Stimulated activated CD4-positive, alpha-beta T cell treated with anti-CD3 and anti-CD28 coated beads, TNF-alpha, amount 100 ng/mL, for 48 hours (primary cell): Measurements from ENCODE around the gene WDR47.

Experiments
- DNase-seq, 3 donors: peaks; one replicate each; pipeline ENCODE4 v3.0.0-alpha.2; 2020; ENCODE audit warnings: low read depth in 3 of 3

Gene WDR47

DNA sequence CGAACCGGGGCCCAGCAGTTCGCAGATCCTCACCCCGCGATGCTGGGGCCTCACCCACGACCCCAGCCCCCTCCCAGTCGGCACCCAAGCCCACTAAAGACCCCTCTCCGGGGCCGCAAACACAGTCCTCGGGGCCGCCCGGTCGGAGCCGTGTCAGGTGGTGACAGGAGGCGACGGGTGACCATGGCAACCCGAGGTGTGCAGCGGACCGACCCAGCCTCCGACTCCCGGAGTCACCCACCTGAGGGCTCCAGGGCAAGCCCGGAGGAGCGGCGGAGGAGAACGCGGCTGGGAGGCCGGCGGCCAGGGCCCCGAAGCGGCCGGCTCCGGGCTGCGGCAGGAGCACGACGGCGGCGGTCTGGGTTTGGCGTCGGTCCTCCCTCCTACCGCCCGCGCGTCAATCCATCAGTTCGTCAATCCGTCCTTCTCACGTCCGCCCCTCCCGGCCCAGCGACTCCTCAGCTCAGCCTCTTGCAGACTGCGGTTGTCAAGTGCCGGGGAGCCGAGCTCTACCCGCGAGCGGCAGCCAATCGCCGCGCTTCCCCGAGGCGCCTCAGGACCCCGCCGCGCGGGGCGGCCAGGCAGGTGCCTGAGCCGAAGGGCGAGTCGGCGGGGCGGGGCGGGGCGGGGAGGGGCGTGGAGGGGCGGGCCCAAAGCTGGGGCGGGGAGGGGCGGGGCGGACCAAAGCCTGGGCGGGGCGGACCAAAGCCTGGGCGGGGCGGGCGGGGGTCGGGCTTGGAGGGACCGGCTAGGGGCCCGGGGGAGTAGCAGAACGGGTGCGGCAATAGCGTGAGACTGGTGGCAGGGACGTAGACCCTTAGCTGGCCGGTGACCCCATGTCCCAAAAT lies at the start of gene WDR47:
WDR47 (minus strand) TSS at position 482 of the 848 bp plus-strand sequence. CDS start 18,590 bp downstream, outside the sequence.
- peak; percentile 90 to 95 (median 92) for DNase-seq

DNA sequence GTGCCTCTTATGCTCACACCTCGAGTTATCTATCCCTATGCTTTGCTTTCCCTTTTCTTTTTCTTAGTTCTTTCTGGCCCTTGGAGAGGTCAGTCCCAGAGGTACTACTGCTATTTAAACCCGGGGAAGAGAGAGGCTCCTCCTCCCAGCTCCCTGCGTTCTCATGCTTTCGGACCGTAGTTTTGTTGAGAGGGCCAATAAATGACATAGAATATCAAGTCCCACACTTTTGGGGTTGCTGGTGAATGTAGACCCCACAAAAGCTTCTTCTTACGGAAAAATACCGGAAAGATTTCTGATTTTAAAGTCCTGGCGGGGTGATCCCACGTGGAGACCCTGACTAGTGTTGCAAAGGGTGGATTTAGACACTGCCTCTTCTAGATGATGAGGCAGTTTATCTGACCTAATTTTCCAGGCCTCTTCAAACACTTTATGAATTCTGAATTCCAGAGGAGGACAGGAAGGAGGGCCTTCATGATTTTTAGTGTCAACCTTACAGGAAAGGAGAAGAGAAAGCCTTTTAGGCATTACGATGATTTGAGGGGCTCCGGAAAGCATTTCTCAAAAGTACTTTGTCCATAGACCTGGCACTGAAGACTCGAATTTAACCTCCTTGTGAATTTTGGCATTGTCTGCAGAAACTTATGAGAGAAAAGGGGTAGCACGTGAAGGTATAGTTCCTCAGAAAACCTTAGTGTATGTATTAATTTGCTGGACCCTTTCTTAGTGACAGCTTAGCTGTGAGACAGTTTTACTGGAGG lies 49.4 kb upstream of the WDR47 start:
- no peak for DNase-seq

DNA sequence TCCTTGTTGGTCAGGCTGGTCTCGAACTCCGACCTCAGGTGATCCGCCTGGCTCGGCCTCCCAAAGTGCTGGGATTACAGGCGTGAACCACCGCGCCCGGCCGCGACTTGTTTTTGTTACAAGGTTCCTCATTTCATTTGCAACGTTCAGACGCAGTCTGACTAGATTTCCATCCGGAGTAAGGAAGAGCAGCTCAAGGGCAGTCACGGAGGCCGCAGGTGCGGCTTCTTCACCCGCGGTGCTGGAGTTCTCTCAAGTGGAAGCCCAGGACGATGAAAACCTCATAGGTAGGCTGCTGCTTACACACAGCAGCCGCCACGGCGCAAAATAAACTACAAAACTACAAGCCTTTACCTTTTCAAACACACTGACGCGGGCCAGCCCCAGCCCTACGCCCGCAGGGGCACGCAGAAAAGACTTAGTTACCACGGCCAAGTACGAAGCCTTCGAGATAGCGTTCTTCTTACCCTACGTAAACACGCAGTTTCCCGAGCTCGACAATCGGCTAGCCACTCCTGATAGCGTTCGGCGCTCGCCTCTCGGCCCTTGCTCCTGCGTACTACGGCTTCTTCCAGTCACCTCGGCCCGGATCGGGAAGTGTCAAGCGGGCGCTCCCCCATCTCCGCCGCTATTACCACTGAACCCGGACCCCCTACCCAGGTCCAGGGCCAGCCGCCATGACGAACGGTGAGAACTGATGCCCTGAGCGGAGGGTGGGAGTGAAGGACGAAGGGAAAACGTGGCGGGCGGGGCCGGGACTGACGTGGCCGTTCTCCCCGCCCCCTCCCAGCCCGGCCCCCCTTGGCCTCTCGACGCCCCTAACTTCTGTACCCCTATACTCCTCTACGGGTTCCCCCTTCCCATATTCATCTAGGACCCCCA lies 48.5 kb upstream of the WDR47 start, which contains the start of gene TMEM167B:
TMEM167B (plus strand) TSS at position 569 of the 882 bp plus-strand sequence; CDS start at position 678, 109 bp downstream.
- peak; percentile 73 to 87 (median 82) for DNase-seq

DNA sequence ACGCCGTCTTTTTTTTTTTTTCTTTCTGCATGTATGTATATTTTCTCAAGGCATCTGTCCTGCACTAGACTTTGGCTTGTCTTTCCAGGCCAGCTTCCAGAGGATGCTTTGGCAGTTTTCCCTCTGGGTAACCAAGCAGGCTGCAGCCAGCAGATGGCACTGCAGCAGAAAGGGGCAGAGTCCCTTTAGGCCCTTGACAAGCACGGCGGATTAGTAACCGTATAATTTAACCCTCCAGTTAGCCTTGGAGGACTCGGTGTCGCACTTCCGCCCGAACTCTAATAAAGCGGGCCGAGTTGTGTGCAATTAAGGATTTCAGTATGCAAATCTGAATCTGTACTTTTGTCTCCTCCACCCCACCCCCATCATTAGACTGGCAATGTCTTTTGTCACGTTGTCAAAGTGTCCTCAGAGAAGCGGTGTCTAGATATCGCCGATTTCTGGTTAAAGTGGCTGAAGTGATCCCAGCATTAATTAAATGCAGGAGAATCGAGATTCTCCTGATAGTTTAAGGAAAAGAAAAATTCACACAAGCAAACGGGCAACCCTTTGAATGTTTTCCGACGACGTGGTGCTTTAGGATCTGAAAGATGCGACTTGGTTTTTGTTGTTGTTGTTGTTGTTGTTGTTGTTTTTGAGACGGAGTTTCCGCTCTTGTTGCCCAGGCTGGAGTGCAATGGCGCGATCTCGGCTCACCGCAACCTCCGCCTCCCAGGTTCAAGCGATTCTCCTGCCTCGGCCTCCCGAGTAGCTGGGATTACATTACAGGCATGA lies 47.5 kb upstream of the WDR47 start:
- peak in 1 of 3 donors; percentile 56 for DNase-seq

DNA sequence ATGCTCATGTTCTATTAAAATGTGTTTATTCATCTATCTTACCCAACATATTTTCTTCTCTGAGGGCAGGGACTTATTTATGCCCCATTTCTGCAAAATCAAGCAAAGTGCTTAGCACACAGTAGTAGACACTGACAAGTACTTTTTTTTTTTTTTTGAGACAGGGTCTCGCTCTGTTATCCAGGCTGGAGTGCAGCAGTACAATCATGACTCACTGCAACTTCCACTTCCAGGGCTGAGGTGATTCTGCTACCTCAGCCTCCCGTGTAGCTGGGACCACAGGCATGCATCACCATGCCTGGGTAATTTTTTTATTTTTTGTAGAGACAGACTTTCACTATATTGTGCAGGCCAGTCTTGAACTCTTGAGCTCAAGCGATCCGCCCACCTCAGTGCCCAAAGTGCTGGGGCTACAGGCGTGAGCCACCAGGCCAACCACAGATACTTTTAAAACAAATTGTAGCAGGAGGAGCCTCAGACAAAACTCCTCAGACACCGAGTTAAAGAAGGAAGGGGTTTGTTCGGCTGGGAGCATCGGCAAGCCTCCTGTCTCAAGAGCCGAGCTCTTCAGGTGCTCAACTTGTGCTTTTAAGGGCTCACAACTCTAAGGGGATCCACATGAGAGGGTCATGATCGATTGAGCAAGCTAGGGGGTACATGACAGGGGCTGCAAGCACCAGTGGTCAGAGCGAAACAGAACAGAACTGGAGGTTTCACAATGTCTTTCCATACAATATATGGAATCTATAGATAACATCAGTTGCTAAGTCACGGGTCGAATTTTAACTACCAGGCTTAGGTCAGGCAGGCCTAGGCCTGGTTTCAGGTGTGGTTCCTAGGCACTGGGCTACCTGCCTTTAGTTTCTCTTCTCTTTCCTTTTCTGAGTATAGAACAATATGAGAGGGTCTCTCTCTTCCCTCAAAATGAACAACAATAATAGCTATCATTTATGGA lies 42.9 kb upstream of the WDR47 start:
- no peak for DNase-seq

DNA sequence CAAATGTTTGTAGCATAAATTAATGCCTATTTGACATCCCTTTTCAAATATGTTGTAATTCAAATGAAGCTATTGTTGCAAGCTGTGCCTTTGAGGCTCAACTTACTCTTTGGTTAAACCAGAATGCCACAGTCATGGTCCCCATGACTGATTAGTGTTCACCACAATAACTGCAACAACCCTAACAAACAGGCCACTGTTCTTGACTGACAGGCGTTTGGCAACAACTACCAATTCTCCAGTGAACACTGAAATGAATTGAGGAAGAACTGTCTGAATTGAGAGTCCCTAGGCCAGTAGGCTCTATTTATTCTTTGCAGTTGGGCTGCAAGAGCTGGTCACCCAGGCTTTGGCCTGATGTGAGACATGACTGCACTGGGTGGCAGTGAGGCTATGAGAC lies 42.0 kb upstream of the WDR47 start:
- DNase-seq, result no peak

DNA sequence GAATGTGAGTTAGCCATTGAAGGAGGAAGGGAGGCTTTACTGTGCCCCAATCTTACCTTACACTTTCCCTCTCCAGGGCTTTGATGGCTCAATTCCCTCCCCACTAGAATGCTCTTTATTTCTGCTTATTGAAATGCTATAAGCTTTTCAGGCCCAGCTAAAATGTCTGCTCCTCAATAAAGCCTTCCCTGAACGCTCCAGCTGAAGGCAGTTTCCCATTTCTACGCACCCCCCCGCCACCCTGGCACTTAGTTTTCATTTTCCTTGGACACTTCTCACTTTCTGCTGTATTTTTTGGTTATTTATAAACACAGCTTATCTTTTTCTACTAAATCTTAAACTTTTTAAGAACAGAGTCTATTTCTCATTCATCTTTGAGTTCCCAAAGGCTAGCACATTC lies 41.6 kb upstream of the WDR47 start:
- DNase-seq, result no peak

DNA sequence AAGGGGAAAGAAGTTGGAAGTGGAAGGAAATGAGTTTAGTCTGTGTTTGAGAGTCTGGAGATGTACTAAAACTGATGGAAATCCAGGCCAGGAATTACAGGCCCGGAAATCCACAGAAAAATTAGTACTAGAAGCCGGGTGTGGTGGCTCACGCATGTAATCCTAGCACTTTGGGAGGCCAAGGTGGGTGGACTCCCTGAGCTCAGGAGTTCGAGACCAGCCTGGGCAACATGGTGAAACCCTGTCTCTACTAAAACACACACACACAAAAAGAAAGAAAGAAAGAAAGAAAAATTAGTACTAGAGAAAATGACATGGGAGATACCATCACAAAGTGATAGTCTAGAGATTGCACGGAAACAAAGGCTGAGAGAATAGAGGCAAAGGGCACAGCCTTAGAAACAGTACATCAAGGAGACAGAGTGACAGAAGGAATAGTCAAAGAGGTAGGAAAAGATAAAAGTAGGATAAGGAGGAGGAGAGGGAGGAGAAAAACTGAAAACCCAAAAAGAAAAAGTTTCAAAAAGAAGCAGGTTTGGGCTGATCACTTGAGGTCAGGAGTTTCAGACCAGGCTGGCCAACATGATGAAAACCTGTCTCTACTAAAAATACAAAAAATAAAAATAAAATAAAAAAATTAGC lies 38.7 kb upstream of the WDR47 start:
- DNase-seq, result no peak

DNA sequence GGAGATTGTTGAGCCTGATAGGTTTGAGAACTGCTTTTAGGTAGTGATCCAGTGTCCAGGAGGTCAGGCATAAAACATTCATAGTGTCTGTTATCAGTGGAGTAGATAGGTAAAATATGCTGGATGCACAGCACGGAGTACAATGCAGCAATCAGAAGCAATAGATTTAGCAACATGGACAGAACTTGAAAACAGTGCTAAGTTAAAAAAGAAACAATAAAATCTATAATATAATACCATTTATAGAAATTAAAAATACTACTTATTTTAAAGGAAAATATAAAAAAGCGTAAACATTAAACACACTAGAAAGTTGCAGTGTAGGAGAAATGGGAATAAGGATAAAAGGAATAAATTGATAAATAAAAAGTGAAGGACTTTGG lies 37.3 kb upstream of the WDR47 start:
- no peak for DNase-seq

DNA sequence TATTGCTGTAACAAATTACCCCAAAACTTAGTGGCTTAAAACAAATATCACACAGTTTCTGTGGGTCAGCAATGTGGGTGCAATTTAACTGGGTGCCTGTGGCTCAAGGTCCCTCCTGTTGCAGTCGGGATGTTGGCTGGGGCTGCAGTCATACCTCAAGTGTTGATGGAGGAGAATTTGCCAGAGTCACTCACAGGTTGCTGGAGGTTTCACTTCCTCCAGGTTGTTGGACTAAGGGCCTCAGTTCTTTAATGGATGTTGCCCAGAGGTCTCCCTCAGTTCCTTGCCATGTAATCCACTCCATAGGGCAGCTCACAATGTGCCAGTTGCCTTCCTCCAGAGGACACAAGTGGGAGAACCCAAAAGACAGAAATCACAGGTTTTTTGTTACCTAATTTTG lies 36.4 kb upstream of the WDR47 start:
- no peak for DNase-seq

DNA sequence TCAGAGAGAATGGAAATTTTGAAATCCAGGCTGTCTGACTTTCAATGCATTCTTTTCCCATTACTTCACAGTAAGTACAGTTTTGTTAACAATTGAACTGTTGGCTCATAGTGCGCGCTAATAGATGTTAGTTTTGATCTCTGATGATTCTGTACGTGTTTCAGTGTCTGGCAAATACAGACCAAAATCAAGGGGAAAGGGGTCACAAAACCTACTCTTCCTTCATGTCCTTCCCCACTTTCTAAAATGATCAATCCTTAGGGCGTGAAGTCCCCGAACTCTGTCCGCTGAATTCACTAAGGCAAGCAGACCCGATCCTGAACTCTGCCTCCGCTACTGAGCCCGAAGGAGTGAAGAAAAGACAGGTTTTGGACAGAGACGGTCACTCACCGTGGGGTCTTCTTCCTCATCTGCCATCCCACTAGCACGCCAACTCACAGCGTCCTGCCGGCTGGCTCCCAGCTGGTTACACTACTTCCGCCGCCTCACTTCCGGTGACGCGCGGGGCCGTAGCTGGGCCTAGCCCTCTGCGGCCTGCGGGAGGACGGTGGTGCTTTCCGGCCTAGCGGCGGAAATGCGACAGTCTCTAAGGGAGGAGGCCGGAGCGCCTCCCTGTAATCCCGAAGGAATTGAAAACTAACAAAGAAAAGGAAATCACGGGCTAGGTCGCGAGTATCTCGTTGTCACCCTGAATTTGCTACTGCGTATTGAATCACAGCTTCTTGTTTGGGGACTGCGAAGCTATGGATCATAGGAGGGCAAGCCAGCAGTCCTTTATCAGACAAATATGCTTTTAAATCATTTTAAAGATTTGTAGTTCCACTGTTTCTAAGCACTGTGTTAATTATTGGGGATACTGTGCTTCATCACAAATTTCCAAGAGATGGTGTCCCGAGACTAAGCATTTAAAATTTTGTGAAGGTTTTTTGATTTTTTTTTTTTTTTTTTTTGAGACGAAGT lies 33.9 kb upstream of the WDR47 start, which contains the start of gene TAF13:
TAF13 (minus strand) TSS at position 473 of the 960 bp plus-strand sequence; CDS start at position 417, 56 bp downstream.
- DNase-seq, result peak; percentile 79 to 84 (median 81)

DNA sequence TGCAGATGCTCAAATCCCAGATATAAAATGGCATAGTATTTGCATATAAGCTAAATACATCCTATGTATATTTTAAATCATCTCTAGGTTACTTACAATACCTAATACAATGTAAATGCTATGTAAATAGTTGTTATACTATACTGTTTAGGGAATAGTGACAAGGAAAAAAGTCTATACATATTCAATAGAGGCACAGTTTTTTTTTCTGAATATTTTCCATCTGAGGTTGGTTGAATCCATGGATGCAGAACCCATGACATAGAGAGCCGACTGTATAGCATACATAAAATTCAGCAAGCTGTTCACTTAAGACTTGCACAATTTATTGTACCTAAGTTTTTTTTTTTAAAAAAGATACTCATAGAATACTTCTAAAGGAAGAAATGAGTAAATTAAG lies 27.4 kb upstream of the WDR47 start:
- DNase-seq, result no peak

DNA sequence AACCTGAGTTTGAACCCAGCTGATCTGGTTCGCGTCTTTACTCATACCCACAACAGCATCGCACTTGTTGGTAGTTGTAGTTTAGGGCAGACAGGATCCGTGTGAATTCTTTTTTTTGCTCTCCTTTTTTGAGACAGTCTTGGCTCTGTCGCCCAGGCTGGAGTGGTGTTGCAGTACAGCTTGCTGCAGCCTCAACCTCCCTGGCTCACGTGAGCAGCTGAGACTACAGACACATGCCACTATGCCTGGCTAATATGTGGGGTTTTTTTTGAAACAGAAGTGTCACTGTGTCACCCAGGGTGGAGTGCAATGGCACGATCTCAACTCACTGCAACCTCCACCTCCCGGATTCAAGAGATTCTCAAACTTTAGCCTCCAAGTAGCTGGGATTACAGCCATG lies 26.0 kb upstream of the WDR47 start:
- DNase-seq, result no peak

DNA sequence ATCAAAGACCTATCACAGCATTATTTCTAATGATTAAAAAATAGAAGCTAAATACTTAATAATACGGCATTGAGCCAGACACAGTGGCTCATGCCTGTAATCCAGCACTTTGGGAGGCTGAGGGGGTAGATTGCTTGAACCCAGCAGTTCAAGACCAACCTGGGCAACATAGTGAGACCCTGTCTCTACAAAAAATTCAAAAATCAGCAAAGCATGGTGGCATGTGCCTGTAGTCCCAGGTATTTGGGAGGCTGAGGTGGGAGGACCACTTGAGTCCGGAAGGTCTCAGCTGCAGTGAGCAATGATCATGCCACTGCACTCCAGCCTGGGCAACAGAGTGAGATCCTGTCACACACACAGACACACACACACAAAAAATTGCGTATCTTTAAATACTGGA lies 23.2 kb upstream of the WDR47 start:
- no peak for DNase-seq

DNA sequence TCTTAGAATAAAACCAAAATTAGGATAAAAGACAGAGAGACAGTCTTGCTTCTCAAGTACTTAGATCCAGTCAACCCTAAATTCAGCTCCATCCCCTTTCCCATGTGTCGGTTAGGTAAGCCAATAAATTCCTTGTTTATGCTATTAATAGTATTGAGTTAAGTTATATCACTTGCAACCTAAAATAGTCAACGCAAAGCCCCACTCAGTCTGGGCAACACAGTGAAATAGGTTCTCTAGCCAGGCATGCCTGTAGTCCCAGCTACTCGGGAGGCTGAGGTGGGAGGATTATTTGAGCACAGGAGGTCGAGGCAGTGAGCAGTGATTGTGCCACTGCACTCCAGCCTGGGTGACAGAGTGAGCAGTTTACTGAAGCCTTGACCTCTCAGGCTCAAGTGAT lies 19.3 kb upstream of the WDR47 start:
- DNase-seq, result no peak

DNA sequence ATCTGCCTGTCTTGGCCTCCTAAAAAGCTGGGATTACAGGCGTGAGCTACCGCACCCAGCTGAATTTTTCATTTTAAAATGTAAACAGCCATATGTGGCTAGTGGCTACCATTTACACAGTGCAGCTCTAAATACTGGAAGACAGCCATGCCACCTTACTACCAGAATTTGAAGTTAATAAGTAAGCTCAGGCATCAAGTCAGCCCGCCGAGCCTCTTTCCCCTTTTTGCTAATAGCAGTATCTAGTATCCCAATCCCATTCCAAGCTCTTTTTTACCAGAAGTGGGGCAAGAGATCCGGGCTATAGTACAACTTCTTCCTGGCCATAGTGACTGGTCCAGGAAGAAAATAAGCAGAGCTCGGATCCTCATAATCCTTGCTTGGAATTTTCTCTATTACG lies 18.8 kb upstream of the WDR47 start:
- no peak for DNase-seq

DNA sequence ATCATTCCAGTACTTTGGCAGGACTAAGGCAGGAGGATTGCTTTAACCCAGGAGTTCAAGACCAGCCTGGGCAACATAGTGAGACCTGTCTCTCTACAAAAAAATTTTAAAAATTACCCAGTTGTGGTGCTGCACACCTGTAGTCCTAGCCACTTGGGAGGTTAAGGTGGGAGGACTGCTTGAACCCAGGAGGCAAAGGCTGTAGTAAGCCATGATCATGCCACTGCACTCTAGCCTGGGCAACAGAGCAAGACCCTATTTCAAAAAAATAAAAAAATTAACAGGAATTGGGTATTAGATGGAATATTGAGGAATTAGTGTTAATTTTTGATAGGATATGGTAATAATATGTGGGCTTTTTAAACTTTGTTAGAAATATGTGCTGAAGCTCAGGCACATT lies 17.1 kb upstream of the WDR47 start:
- DNase-seq, result no peak

DNA sequence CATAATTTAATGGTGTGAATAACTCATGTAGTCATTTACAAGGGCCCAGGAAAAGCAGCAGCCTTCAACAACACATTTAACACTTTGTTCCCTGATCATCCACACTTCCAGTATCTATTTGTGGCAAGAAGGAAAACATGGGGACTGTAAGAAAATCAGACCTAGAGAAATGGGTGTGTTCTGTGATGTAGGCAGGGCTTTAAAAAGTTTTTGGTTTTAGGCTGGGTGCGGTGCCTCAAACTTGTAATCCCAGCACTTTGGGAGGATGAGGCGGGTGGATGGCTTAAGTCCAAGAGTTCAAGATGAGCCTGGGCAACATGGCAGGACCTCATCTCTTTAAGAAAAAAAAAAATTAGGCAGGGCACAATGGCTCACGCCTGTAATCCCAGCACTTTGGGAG lies 14.2 kb upstream of the WDR47 start:
- DNase-seq, result no peak
